Thyroid gland (tissue), 4 donors: Measurements from ENCODE around the gene FKRP. TPM values are rescaled to one million over a fixed set of nuclear protein-coding genes. Genes with fewer than 3 reads are reported as not detected.

Source experiments
- DNase-seq, 2 donors: peaks; one replicate each; pipeline ENCODE4 v3.0.0-alpha.2; 2019
- H3K27ac ChIP-seq, 3 donors: fragments of 200-600 bp; sonication (generic); 1 replicate in 2 of 3; 2 replicates in 1 of 3; pipeline ENCODE4 v1.5.1; 2016 to 2019; ENCODE audit warnings: mild to moderate bottlenecking in 1 of 3, moderate library complexity in 1 of 3
- H3K27me3 ChIP-seq: fragments of 200-600 bp; sonication (generic); one replicate; pipeline ENCODE4 v1.5.1; 2019
- H3K36me3 ChIP-seq, 2 donors: fragments of 200-600 bp; sonication (generic); one replicate each; pipeline ENCODE4 v1.5.1; 2016 to 2019
- H3K4me1 ChIP-seq, 2 donors: fragments of 200-600 bp; sonication (generic); one replicate each; pipeline ENCODE4 v1.5.1; 2017 to 2019
- H3K4me3 ChIP-seq, 3 donors: fragments of 200-600 bp; sonication (generic); replicated peaks in 1 of 3; 1 replicate in 2 of 3; 2 replicates in 1 of 3; pipeline ENCODE4 v1.5.1; 2016; ENCODE audit warnings: mild to moderate bottlenecking in 1 of 3
- H3K9me3 ChIP-seq: fragments of 200-600 bp; sonication (generic); one replicate; pipeline ENCODE4 v1.5.1; 2017
- POLR2A ChIP-seq, 2 donors: fragments of 450-650 bp; IDR thresholded peaks; one replicate each; pipeline ENCODE4 v1.6.1; 2017; ENCODE audit warnings: antibody characterized with exemption in 2 of 2, mild to moderate bottlenecking in 2 of 2, moderate library complexity in 1 of 2
- WGBS, 2 donors: methylation state at CpG; one replicate each; pipeline ENCODE4 v1.1.5; 2017; 5-methylcytosine and 5-hydroxymethylcytosine counted together
- intact Hi-C: fragments of 100-400 bp; cut with DNase I; formaldehyde crosslinking; loops from one replicate; pipeline ENCODE4 v1.15.1; 2023
- total RNA-seq, 4 donors: library from RNA; depleted of rRNA; stranded (reverse); fragments of >200 nt; gene quantifications; one replicate each; pipeline ENCODE4 v1.2.3, GENCODE V29; 2016
- TF ChIP-seq, protein P1 (sequence below), 6 experiments: fragments of 200-600 bp in 3 of 6; fragments of 450-650 bp in 3 of 6; sonication (generic) in 3 of 6; IDR thresholded peaks; one replicate each; pipeline ENCODE4 v1.5.1; 2016 to 2019; ENCODE audit warnings: antibody characterized with exemption in 6 of 6, mild to moderate bottlenecking in 2 of 6, inconsistent platforms in 1 of 6, moderate library complexity in 1 of 6

The FKRP gene
- total RNA-seq, 4 donors from 2014 or later, result 20.1 to 40.1 (median 23.1) TPM

- H3K4me3 ChIP-seq, result no peak overlapping the region
- no peaks in the 10 kb centered on the region for H3K9me3 ChIP-seq
- no peak for TF ChIP-seq POLR2A (IDR thresholded peaks at IDR 0.05)
- TF ChIP-seq, protein P1, sequence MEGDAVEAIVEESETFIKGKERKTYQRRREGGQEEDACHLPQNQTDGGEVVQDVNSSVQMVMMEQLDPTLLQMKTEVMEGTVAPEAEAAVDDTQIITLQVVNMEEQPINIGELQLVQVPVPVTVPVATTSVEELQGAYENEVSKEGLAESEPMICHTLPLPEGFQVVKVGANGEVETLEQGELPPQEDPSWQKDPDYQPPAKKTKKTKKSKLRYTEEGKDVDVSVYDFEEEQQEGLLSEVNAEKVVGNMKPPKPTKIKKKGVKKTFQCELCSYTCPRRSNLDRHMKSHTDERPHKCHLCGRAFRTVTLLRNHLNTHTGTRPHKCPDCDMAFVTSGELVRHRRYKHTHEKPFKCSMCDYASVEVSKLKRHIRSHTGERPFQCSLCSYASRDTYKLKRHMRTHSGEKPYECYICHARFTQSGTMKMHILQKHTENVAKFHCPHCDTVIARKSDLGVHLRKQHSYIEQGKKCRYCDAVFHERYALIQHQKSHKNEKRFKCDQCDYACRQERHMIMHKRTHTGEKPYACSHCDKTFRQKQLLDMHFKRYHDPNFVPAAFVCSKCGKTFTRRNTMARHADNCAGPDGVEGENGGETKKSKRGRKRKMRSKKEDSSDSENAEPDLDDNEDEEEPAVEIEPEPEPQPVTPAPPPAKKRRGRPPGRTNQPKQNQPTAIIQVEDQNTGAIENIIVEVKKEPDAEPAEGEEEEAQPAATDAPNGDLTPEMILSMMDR (IDR thresholded peaks at IDR 0.05), result no peak
- DNase-seq, result no peak
- intact Hi-C loops, result no loop called here
- H3K4me1 ChIP-seq, result peaks cover 9 to 17% of the 10 kb centered on the region in 2 donors
- H3K27ac ChIP-seq, result no peak overlapping the region
- H3K36me3 ChIP-seq, result peaks cover 44 to 54% of the 10 kb centered on the region in 2 donors
- 86 to 95% methylated on average over 20 to 21 of the region's 22 CpGs for WGBS, 2 donors
- H3K27me3 ChIP-seq, result no peaks in the 10 kb centered on the region
Measured at GRCh38 chr19:46720503-46721239, 25.2 kb upstream of the FKRP start.

GRCh38 chr19:46721269-46722003 lies 24.4 kb upstream of the FKRP start:
- no peaks in the 10 kb centered on the region for H3K27me3 ChIP-seq
- intact Hi-C loops, result no loop called here

GRCh38 chr19:46722004-46722380 lies 23.9 kb upstream of the FKRP start:
- no peak for TF ChIP-seq POLR2A (IDR thresholded peaks at IDR 0.05)
- TF ChIP-seq, protein P1 (IDR thresholded peaks at IDR 0.05), result no peak
- intact Hi-C loops, result no loop called here
- Histone ChIP-seq H3K4me1 (peaks cover 5 to 14% of the 10 kb centered on the region in 2 donors), H3K27ac (no peak overlapping the region), H3K4me3 (no peak overlapping the region), H3K36me3 (peaks cover 57 to 60% of the 10 kb centered on the region in 2 donors), H3K9me3 (no peaks in the 10 kb centered on the region), H3K27me3 (no peaks in the 10 kb centered on the region)
- WGBS, 2 donors, result 79 to 84% methylated on average over 8 to 17 of the region's 17 CpGs
- DNase-seq, result no peak

More at GRCh38 chr19:46721269-46722003, 24.4 kb upstream of the FKRP start:
- 80 to 85% methylated on average over 14 to 15 of the region's 16 CpGs for WGBS, 2 donors
- Histone ChIP-seq H3K27ac (no peak overlapping the region), H3K9me3 (no peaks in the 10 kb centered on the region), H3K4me1 (peaks cover 5 to 14% of the 10 kb centered on the region in 2 donors), H3K36me3 (peaks cover 52 to 57% of the 10 kb centered on the region in 2 donors), H3K4me3 (no peak overlapping the region)
- DNase-seq, result no peak
- TF ChIP-seq POLR2A (IDR thresholded peaks at IDR 0.05), result no peak
- TF ChIP-seq, protein P1 (IDR thresholded peaks at IDR 0.05), result no peak

- Histone ChIP-seq H3K27ac (no peak overlapping the region), H3K27me3 (no peaks in the 10 kb centered on the region), H3K4me3 (no peak overlapping the region), H3K36me3 (peaks cover 62 to 65% of the 10 kb centered on the region in 2 donors), H3K9me3 (no peaks in the 10 kb centered on the region), H3K4me1 (peaks cover 4 to 12% of the 10 kb centered on the region in 2 donors)
- no peak for TF ChIP-seq POLR2A (IDR thresholded peaks at IDR 0.05)
- TF ChIP-seq, protein P1 (IDR thresholded peaks at IDR 0.05), result no peak
- 88 to 90% methylated on average over 20 to 24 of the region's 25 CpGs for WGBS, 2 donors
- intact Hi-C loops, result no loop called here
- DNase-seq, result no peak
Measured at GRCh38 chr19:46722421-46723022, 23.3 kb upstream of the FKRP start.
